GM18868 (cell line): ENCODE measurements around the gene ITPR2.
A peak's percentile ranks its signal among the peaks of the same experiment; 100 is the strongest.

ENCODE experiments used
- ATAC-seq: cut with Tn5 transposase; IDR thresholded peaks from one replicate; pipeline ENCODE4 v1.9.1; 2021; ENCODE audit warnings: mild to moderate bottlenecking, moderate library complexity; ENCODE audit not compliant: unreplicated experiment

ITPR2 gene

DNA sequence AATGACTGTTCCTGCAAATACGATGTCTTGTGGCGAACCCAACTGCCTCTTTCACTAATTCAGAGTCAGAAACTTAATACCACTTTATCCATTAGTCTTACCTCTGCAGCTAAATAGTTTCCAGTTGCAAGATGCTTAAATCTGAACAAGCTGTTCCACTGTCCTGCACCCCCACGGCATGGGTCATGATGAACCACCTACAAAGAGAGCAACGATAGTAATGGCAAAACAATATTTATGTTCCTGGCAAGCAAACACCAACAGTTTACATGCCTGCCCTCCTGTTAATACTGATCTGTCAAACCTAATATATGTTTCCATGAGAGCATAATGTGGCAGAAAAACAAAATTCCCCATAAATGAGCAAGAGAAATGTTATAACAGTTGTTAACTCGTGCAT is 121.9 kb downstream of the ITPR2 start:
- no peak for ATAC-seq

GRCh38 chr12:26705851-26706250 is 127.1 kb downstream of the ITPR2 start:
- ATAC-seq = no peak

DNA sequence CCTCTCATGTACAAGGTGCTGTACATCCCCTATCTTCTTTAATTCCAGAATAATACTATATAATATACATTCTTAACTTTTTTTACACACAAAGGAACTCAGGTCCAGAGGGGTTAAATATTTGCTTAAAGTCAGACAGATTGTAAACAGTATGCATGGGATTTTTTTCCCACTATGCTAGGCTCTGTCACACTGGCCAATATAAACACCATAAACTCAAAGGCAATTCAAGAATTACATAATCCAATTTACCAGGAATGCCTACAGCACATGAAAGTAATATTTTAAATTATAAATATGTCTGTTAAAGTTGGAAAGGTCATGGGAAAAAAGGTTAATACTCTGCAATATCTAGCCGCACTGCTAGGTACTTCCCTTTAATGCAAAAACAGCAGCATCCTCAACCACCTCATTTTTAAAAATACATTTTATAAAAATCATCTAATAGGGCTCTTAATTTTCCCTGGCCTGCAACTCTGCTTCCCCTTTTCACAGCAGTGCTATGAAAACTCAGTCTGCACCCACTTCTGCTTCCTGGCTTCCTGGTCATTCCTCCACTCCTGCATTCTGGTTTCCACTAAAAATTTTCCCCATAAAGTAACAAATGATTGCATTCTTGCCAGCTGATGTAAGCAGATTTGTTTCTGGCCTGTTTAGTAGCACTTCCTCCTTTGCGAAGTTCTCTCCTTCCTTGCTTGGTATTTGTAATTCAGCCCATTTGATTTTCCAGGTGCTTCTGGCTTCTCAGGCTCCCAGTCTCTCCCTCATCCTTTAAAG is 128.1 kb downstream of the ITPR2 start:
- ATAC-seq = no peak

GRCh38 chr12:26704214-26704613 is 128.8 kb downstream of the ITPR2 start:
- no peak for ATAC-seq

DNA sequence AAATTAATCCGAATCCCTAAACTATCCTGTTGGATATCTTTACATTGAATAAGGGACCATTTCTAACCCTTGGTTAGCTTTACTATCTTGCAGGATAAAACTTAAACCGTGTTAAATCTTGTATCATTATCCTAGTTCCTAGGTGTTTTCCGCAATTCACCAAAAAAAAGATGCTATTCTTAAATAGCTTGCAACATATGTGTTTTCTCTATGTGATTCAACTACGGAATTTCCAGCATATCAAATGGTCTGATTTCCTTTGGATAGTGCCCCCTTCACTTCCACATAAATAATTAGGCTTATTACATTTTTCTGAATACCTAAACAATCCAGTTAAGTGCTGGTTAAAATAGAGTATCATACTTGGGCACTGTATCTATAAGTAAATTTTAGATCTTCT is 130.3 kb downstream of the ITPR2 start:
- no peak for ATAC-seq

DNA sequence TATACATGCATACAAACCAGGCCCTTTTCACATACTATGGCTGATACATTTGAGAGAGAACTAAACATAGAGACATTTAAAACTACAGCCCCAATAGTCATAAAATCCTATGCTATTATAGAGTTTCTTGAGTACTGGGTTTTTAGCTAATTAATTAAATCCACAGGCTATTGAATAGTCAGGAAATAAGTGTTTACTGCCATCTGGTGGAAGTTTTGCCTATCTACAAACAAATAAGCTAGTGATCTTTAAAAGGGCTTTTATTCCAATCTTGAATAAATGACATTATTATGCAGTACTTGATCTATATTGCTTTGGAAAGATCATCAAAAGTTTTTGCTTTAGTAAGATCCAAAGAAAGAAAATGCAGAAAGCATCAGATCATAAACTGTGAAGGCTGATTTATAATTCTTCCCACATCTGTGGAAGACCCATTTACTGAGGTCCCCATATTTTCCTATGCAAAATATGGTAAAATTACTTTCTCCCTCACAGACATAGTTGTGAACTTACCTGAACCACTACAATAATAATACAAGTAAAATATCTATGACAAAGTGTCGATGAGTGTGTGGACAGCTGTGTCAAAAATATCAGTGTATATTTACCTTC is 131.3 kb downstream of the ITPR2 start:
- no peak for ATAC-seq

- ATAC-seq = no peak
Measured at GRCh38 chr12:26700430-26700829, 132.6 kb downstream of the ITPR2 start.

- ATAC-seq = no peak
Measured at GRCh38 chr12:26699237-26699636, 133.8 kb downstream of the ITPR2 start.

DNA sequence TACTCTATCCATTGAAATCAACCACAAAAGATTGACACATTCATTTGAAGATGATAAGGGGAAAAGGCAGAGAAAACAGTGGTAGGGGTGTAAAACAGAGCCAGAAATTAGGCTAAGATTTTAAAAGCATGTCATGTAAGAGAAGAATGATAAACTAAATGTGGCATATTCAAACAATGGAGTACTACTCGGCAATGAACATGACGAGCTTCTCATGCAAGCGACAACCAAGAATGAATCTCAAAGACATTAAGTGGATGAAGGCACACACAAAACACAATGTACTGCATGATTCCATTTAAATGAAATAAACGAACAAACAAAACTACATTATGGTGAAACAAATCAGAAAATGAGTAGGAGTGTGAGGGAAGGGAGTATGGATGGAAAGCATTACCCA is 134.8 kb downstream of the ITPR2 start:
- ATAC-seq = no peak

GRCh38 chr12:26697217-26697616 is 135.8 kb downstream of the ITPR2 start:
- ATAC-seq = no peak

GRCh38 chr12:26696613-26697092 is 136.3 kb downstream of the ITPR2 start:
- no peak for ATAC-seq

- no peak for ATAC-seq
Measured at GRCh38 chr12:26696048-26696612, 136.9 kb downstream of the ITPR2 start.

- ATAC-seq = no peak
Measured at GRCh38 chr12:26694402-26694801, 138.6 kb downstream of the ITPR2 start.

- no peak for ATAC-seq
Measured at GRCh38 chr12:26692407-26692806, 140.6 kb downstream of the ITPR2 start.

- no peak for ATAC-seq
Measured at GRCh38 chr12:26691234-26691970, 141.6 kb downstream of the ITPR2 start.

GRCh38 chr12:26690601-26691000 is 142.4 kb downstream of the ITPR2 start:
- ATAC-seq = no peak

GRCh38 chr12:26689281-26689841 is 143.6 kb downstream of the ITPR2 start:
- ATAC-seq = no peak

DNA sequence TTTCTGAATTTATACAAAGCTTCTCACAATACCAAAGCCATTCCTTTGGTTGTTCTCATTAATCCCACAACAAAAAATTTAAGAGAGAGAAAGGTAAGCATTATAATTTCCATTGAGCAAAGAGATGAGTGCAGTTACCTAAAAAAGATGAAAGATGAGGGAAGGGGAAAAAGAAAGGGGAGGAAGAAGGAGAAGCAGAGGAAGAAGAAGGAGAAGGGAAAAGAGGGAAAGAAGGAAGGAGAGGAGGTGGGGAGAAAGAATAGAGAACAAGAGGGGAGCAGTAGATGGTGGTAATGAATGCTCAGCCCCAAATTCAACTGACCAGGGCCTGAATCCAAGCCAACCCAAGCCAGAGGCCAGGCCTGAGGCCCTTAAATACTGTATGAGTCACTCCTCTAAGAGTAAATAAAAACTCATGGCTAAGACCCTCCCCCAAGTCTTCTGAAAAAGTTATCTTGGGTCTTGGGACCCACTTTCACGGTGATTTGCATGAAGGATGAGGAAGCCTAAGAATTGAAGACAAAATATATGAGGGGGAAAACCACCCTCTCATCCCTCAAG is 144.6 kb downstream of the ITPR2 start:
- ATAC-seq = peak; percentile 41

DNA sequence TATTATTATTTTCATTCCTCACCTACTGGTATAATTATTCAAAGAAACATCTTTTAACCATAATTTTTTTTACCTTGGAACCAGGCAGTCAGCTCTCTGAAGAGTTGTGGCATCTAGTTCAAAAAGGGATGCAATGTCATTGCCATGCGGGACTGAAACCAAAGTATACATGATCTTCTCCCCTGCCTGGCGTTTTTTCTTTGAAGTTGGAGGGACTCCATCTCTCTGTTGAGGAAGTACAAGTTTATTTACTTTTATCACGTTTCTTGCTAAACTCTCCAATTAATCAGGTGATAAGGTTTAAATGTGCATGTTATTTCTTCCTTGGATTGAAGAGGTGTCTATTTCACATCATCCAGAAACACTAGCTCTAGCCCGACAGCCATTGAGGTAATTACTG is 146.6 kb downstream of the ITPR2 start:
- no peak for ATAC-seq

- no peak for ATAC-seq
Measured at GRCh38 chr12:26684101-26684500, 148.9 kb downstream of the ITPR2 start.

DNA sequence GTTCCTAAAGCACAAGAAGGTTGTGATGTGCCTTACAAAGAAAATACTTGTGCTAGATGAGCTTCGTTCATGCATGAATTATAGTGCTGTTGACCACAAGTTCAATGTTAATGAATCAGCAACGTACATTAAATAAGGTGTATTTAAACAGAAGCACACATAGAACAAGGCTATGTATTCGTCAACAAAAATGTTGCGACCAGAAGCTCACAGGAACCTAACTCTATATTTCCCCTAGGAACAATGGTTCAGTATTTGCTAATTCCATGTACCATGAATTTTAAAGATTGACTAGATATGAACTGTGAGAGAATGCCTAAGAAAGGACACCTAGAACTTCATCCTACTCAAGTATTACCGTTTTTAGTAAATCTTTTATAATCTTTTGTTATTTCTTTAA is 149.6 kb downstream of the ITPR2 start:
- ATAC-seq = no peak
